Progenitor cell of endocrine pancreas (in vitro differentiated cells): ENCODE measurements around the gene EIF4EBP2. TPM values are rescaled to one million over a fixed set of nuclear protein-coding genes. Genes with fewer than 3 reads are reported as not detected.

Source experiments
- DNase-seq: peaks from one replicate; pipeline ENCODE4 v3.0.0; 2021; ENCODE audit warnings: low spot score; ENCODE audit not compliant: unreplicated experiment
- H3K27ac Mint-ChIP-seq: 2 replicates; pipeline ENCODE4 v1.8.0; 2021; ENCODE audit warnings: mild to moderate bottlenecking, moderate library complexity, mixed read lengths
- H3K27me3 Mint-ChIP-seq: 2 replicates; pipeline ENCODE4 v1.8.0; 2021; ENCODE audit warnings: mixed read lengths
- H3K36me3 Mint-ChIP-seq: 2 replicates; pipeline ENCODE4 v1.8.0; 2022; ENCODE audit warnings: mixed read lengths; ENCODE audit not compliant: insufficient read depth
- H3K4me1 Mint-ChIP-seq: 2 replicates; pipeline ENCODE4 v1.8.0; 2021; ENCODE audit warnings: low read depth, mixed read lengths
- H3K4me3 Mint-ChIP-seq: 2 replicates; pipeline ENCODE4 v1.8.0; 2021; ENCODE audit warnings: low read depth, mild to moderate bottlenecking, moderate library complexity, mixed read lengths
- H3K9me3 Mint-ChIP-seq: 2 replicates; pipeline ENCODE4 v1.8.0; 2021; ENCODE audit warnings: low read depth, mixed read lengths
- CTCF ChIP-seq: fragments of 200-600 bp; sonication (generic); IDR thresholded peaks from one replicate; pipeline ENCODE4 v1.5.0; 2021; ENCODE audit warnings: antibody characterized with exemption, mild to moderate bottlenecking; ENCODE audit not compliant: unreplicated experiment
- total RNA-seq: library from RNA; stranded (reverse); gene quantifications from 2 replicates; pipeline ENCODE4 v1.2.1, GENCODE V29; 2021

Gene EIF4EBP2
- total RNA-seq, 1 donor from 2014 or later = 101 TPM

DNA sequence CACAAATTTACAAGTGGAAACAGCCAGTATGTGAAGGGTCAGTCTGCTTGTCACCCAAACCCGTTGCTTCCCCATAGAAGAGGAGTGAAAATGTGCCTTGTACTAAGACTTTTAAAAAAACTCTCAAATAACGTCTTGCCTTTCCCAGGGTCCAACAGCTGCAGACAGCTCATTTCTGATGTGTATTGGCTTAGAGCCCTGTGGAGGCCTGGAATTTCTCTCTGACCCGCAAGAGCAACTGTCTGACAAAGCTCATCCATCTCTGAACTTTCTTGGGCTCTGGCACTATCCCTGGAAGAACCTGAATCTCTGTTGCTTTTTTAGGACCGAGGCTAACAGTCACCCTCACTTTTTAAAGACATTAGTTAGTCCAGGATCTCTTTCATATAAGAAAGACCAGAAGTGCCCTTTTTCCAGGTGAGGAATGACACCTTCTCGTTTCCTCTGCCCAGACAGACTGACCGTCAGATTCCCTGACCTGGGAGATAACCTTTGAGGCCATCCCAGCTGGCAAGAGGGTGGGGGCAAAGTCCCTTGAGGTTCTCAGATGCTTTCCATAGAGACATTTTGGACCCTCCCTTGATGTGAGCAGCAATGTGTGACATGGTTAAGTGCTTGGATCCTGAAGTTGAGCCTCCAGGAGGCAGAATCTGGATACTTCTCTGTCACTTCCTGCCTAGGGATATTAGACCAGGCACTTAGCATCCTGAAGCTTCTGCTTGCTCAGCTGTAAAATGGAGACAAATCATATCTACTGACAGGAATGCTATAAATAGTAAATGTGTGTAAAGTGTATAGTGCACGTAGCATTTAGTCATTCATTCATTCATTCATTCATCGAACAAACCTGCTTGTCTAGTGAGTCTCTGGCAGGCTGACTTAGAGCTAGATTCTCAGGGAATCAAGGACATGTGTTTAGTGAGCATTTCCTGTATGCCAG, 42.0 kb downstream of the EIF4EBP2 start:
- DNase-seq = no peak
- TF ChIP-seq CTCF = no peak
- Mint-ChIP-seq H3K27me3 (peaks cover 57% of the 10 kb centered on the region), H3K4me1 (peaks cover 7% of the 10 kb centered on the region), H3K36me3 (no peaks in the 10 kb centered on the region), H3K4me3 (no peak overlapping the region), H3K27ac (no peak overlapping the region), H3K9me3 (no peaks in the 10 kb centered on the region)

DNA sequence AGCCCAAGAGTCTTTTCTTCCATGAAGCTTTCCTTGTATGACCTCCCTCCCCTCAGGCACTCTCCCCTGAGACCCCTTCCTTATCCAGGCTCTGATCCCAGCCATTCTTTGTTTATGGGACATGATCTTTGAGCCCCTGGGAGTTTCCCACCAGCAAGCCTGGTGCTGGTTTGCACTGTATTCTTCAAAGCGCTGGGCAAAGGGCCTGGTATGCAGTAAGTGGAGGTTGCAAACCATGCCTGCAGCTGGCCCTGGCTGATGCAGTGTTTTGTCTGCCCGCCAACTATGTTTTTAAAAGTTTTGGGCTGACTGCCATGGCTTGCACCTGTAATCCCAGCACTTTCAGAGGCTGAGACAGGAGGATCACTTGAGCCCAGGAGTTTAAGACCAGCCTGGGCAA, 44.3 kb downstream of the EIF4EBP2 start:
- Mint-ChIP-seq H3K4me1 (peaks cover 4% of the 10 kb centered on the region), H3K27me3 (peaks cover 37% of the 10 kb centered on the region), H3K9me3 (no peaks in the 10 kb centered on the region), H3K36me3 (no peaks in the 10 kb centered on the region), H3K27ac (no peak overlapping the region), H3K4me3 (no peak overlapping the region)
- no peak for DNase-seq
- TF ChIP-seq CTCF = no peak

DNA sequence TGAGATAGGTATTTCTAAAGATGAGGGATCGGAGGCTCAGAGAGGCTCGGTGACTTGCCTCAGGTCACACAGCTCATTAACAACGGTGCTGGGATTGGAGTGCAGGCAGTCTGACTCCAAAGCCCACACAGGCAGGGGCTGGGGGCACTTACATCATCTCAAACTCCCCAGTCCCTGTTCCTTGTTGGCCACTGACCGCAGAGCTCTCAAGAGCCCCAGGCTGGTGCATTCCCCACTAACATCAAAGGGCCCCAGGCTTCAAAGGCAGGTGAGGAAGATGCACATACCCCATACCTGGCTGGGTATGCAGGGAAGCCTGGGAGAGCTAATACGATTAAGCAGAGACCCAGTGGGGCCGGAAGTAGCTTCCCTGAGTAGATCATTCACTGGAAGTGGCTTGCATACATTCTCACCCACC, 51.3 kb downstream of the EIF4EBP2 start:
- peaks cover 59% of the 10 kb centered on the region for H3K27me3 Mint-ChIP-seq
- no peaks in the 10 kb centered on the region for H3K36me3 Mint-ChIP-seq
- TF ChIP-seq CTCF = no peak
- no peak overlapping the region for H3K27ac Mint-ChIP-seq
- H3K4me1 Mint-ChIP-seq = no peaks in the 10 kb centered on the region
- H3K4me3 Mint-ChIP-seq = no peak overlapping the region
- DNase-seq = no peak
- no peaks in the 10 kb centered on the region for H3K9me3 Mint-ChIP-seq

- no peaks in the 10 kb centered on the region for H3K9me3 Mint-ChIP-seq
- peaks cover 59% of the 10 kb centered on the region for H3K27me3 Mint-ChIP-seq
- no peak for DNase-seq
- no peak for TF ChIP-seq CTCF
- H3K36me3 Mint-ChIP-seq = no peaks in the 10 kb centered on the region
- H3K4me3 Mint-ChIP-seq = no peak overlapping the region
- H3K4me1 Mint-ChIP-seq = no peaks in the 10 kb centered on the region
- no peak overlapping the region for H3K27ac Mint-ChIP-seq
Observed at GRCh38 chr10:70456164-70456563, 52.2 kb downstream of the EIF4EBP2 start.

DNA sequence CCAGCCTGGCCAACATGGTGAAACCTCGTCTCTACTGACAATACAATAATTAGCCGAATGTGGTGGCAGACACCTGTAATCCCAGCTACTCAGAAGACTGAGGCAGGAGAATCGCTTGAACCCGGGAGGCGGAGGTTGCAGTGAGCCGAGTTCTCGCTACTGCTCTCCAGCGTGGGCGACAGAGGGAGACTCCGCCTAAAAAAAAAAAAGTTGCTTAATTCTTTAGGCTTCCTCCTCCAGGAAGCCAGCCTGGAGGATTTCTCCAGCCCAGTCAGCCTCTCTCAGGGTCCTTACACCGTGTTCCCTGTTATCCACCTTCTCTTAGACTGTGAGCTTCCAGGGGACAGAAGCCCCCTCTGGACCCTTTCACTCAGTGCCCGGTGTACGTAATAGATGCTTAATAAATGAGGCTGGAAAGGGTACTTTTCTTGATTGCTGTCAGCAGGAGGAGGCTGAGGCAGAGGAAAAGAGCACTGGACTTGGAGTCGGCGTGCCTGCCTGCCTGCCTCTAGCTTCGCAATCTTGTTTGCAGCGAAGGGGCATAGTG, 53.9 kb downstream of the EIF4EBP2 start:
- no peaks in the 10 kb centered on the region for H3K4me1 Mint-ChIP-seq
- H3K27me3 Mint-ChIP-seq = peaks cover 62% of the 10 kb centered on the region
- no peaks in the 10 kb centered on the region for H3K36me3 Mint-ChIP-seq
- TF ChIP-seq CTCF = no peak
- H3K27ac Mint-ChIP-seq = no peak overlapping the region
- no peak for DNase-seq
- H3K4me3 Mint-ChIP-seq = peak overlapping the region; percentile 7
- no peaks in the 10 kb centered on the region for H3K9me3 Mint-ChIP-seq
